DND-41 (cell line): ENCODE results near the gene CRYBA2.

Experiments
- EZH2 ChIP-seq: IDR thresholded peaks from 3 replicates; pipeline ENCODE4 v1.6.1; 2012; ENCODE audit warnings: borderline replicate concordance, low read depth, mild to moderate bottlenecking, moderate library complexity, low read length, inconsistent platforms; ENCODE audit not compliant: severe bottlenecking
- TF ChIP-seq, protein P1 (sequence below): IDR thresholded peaks from 2 replicates; pipeline ENCODE4 v1.5.1; 2012; ENCODE audit warnings: borderline replicate concordance, low read length, moderate library complexity, mild to moderate bottlenecking; ENCODE audit not compliant: poor library complexity, severe bottlenecking; ENCODE audit errors: extremely low read depth

DNA sequence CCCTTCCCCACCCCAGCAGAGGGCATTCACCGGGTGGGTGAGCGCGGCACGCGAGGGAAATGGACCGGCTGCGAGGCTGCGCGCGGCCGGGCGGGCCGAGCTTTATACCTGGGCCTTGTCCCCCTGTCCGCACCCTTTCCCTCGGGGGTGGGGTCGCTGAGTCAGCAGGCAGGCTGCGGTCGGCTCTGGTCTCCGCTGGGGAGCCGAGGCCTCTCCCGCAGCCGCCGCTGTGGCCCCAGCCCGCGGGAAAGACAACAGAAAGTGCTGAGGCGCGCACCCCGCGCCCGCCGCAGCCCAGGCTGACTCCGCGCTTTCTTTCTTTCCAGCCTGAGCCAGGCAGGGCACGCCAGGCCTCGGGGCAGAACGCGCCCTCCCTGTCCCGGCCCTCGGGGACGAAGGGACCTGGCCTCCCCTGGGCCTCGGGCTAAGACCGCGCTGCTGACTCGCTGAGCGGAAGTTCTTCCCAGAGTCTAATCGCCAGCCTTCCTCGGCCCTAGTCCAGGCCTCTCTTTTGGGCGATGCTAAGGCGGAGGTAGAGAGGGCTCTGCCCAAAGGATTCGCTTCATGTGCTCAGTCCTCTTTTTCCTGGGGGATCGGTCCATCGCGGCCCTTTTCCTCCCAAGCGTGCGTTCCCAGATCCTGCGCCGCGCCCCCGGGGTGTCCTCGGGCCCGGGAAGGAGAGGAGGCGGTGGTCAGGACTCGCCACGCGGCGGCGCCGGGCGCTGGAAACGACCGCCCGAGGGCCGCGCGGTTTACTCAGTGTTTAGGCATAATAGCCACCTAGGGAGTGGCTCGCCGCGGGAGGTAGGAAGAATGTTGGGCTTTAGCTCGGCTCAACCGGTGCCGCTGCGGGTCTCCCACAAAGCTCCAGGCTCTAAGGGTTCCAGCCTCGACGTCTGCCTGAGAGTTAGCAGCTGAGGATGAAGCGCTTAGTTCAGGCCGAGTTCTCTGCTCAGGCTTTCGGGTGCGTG lies at the start of gene CRYBA2:
- TF ChIP-seq, protein P1, sequence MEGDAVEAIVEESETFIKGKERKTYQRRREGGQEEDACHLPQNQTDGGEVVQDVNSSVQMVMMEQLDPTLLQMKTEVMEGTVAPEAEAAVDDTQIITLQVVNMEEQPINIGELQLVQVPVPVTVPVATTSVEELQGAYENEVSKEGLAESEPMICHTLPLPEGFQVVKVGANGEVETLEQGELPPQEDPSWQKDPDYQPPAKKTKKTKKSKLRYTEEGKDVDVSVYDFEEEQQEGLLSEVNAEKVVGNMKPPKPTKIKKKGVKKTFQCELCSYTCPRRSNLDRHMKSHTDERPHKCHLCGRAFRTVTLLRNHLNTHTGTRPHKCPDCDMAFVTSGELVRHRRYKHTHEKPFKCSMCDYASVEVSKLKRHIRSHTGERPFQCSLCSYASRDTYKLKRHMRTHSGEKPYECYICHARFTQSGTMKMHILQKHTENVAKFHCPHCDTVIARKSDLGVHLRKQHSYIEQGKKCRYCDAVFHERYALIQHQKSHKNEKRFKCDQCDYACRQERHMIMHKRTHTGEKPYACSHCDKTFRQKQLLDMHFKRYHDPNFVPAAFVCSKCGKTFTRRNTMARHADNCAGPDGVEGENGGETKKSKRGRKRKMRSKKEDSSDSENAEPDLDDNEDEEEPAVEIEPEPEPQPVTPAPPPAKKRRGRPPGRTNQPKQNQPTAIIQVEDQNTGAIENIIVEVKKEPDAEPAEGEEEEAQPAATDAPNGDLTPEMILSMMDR: no peak
- TF ChIP-seq EZH2: no peak
